ENCODE measurements around the gene TSC22D2. TPM values are rescaled to one million over a fixed set of nuclear protein-coding genes. Genes with fewer than 3 reads are reported as not detected.

TSC22D2 gene
- total RNA-seq, 1 donor from 2014 or later: 29.2 TPM

DNA sequence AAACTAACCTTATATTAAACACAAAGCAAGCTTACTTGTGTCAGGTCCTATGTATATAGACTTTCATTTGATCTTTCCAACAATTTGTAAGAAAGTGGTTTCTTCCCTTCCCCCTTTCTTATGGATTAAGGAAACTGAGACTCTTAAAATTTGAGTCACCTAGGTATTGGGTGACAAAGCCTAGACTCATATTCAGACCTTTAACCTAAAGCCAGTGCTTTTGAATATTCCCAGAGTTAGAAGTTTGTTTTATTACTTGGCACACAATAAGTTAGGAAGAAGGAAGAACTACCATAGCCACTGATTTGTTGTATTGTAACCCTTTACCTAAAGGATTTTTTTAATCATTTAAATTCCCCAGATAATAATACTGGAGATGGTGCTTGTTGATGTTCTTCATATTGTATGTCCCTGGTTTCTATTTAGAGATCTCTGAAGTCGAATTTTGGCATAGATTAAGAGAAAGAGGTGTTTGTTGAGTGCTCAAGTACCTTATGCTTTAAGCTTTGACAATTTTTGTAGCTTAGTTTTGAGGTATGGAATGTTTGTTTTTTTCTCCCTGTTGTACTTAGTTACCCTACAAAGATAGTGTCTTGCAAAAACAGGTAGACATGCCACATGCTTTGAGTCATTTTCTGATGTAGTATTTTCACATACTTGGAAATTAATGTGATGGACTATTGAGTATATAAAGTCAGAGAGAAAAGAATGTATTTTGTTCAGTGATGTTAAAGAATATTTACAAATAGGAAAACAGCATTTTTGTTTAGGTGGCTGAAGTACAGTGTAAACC, 11.2 kb downstream of the TSC22D2 start:
- TF ChIP-seq, protein P1, sequence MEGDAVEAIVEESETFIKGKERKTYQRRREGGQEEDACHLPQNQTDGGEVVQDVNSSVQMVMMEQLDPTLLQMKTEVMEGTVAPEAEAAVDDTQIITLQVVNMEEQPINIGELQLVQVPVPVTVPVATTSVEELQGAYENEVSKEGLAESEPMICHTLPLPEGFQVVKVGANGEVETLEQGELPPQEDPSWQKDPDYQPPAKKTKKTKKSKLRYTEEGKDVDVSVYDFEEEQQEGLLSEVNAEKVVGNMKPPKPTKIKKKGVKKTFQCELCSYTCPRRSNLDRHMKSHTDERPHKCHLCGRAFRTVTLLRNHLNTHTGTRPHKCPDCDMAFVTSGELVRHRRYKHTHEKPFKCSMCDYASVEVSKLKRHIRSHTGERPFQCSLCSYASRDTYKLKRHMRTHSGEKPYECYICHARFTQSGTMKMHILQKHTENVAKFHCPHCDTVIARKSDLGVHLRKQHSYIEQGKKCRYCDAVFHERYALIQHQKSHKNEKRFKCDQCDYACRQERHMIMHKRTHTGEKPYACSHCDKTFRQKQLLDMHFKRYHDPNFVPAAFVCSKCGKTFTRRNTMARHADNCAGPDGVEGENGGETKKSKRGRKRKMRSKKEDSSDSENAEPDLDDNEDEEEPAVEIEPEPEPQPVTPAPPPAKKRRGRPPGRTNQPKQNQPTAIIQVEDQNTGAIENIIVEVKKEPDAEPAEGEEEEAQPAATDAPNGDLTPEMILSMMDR (IDR thresholded peaks at IDR 0.05): no peak
- no peak overlapping the region for H3K4me3 ChIP-seq
- no peak for ATAC-seq
- no peak overlapping the region for H3K27ac ChIP-seq
- intact Hi-C loops (cut with DNase I): loop anchor here (10.0 kb wide), 1 partner anchor 76 kb away; no protein-coding TSS in a partner anchor
- H3K27me3 ChIP-seq: no peaks in the 10 kb centered on the region
- H3K9me3 ChIP-seq: no peaks in the 10 kb centered on the region
- H3K36me3 ChIP-seq: no peaks in the 10 kb centered on the region
- H3K4me1 ChIP-seq: peaks cover 51% of the 10 kb centered on the region
- DNase-seq: no peak

DNA sequence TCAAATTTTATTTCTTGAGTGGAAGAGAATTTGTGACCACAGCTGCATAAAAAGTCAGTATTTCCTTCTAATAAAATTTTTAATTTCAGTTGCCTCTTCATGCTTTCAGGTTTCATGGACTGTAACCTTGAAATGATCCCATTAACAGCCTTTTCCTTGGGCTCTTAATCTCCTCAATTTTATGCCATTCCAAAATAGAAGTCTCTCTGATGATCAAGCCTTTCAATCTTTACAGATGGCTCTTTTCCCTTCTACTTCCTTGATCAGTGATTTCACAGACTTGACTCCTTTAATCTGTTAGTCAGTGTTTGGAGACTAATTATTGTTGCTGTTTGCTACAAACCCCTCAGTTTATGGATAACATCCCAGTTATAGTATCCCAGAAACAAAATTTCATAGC, 11.9 kb downstream of the TSC22D2 start:
- H3K4me3 ChIP-seq: no peak overlapping the region
- ATAC-seq (no peak), DNase-seq (no peak)
- no peaks in the 10 kb centered on the region for H3K9me3 ChIP-seq
- no peaks in the 10 kb centered on the region for H3K36me3 ChIP-seq
- TF ChIP-seq, protein P1 (IDR thresholded peaks at IDR 0.05): no peak
- H3K27ac ChIP-seq: no peak overlapping the region
- H3K4me1 ChIP-seq: peaks cover 44% of the 10 kb centered on the region
- intact Hi-C loops (cut with DNase I): loop anchor here (10.0 kb wide), 1 partner anchor 75 kb away; no protein-coding TSS in a partner anchor
- no peaks in the 10 kb centered on the region for H3K27me3 ChIP-seq

DNA sequence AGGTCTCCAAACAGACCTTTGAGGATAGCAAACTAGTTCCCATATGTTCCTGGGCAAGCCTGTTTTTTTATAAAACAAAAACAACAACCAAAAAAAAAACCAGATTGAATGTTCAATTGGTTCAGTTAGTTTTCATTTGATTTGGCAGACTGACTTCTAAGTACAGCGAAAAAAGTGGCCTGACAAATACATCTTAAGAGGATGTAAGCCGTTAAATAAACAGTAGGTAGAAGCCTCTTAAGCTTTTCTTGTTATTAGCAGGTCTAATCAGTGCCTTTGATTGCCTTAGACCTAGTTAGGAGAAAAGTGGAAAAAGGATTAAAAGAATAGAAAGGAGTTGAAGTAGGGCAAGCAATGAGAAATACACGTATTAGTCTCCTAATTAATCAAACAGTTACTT, 13.2 kb downstream of the TSC22D2 start:
- Histone ChIP-seq H3K4me1 (peaks cover 40% of the 10 kb centered on the region), H3K27me3 (no peaks in the 10 kb centered on the region), H3K36me3 (no peaks in the 10 kb centered on the region), H3K4me3 (no peak overlapping the region), H3K27ac (no peak overlapping the region), H3K9me3 (no peaks in the 10 kb centered on the region)
- ATAC-seq (no peak), DNase-seq (no peak)
- TF ChIP-seq, protein P1 (IDR thresholded peaks at IDR 0.05): no peak
- intact Hi-C loops (cut with DNase I): no loop called here

DNA sequence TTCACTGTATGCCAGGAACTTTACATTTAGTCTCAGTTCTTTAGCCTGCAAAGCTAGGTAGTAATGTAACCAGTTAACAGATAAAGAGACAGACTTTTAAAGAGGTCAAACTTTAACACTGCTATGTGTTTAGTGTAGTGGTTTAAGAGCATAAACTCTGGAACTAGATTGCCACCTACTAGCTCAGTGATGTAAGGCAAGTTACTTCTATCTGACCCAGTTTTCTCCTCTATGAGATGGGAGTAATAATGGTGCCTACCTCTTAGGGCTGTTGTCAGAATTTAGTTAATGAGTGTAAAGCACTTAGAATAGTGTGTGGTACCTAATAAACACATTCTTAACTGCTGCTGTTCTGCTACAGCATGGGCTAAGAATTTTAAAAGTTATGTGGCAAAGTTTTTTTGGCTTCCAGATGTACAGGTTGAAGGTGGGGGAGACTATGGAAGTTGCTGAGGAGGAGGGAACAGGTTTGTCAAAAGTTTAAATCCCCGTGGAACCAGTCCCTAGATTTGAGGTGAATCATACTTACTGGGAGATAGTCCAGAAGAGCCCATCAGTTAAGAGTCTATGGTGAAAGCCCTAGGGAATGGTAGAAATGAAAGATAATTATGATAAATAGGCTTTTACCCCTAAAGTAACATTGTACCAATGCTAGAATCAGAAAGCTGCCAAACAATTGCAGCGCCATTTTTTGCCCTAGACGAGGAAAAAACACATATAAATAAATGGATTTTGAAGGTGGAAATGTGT, 13.9 kb downstream of the TSC22D2 start:
- H3K27me3 ChIP-seq: no peaks in the 10 kb centered on the region
- H3K27ac ChIP-seq: no peak overlapping the region
- no peak overlapping the region for H3K4me3 ChIP-seq
- ATAC-seq (no peak), DNase-seq (no peak)
- H3K36me3 ChIP-seq: no peaks in the 10 kb centered on the region
- TF ChIP-seq, protein P1 (IDR thresholded peaks at IDR 0.05): no peak
- intact Hi-C loops (cut with DNase I): no loop called here
- H3K9me3 ChIP-seq: no peaks in the 10 kb centered on the region
- peaks cover 40% of the 10 kb centered on the region for H3K4me1 ChIP-seq

DNA sequence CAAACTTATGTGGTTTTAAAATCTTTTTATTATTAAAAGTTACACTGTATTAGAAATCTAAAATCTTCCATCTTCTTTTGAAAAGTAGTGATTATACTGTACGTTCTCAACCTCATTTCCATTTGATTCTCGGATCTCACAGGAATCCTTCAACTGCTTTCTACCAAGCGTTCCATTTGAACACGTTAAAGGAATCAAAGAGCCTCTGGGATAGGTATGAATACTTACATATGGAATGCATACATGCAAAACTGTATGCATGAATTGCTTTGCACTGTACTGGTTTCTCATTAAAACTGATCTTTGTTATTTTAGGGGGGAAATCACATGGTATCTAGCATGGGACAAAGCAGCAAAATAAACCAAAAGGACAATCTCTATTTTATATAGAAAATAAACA, 14.8 kb downstream of the TSC22D2 start:
- no peaks in the 10 kb centered on the region for H3K36me3 ChIP-seq
- H3K9me3 ChIP-seq: no peaks in the 10 kb centered on the region
- H3K27ac ChIP-seq: no peak overlapping the region
- no peaks in the 10 kb centered on the region for H3K27me3 ChIP-seq
- no peak overlapping the region for H3K4me3 ChIP-seq
- ATAC-seq: no peak
- peaks cover 31% of the 10 kb centered on the region for H3K4me1 ChIP-seq
- TF ChIP-seq, protein P1 (IDR thresholded peaks at IDR 0.05): no peak
- DNase-seq: no peak
- intact Hi-C loops (cut with DNase I): no loop called here
